ENCODE measurements around the gene C2CD4D.

Gene C2CD4D

DNA sequence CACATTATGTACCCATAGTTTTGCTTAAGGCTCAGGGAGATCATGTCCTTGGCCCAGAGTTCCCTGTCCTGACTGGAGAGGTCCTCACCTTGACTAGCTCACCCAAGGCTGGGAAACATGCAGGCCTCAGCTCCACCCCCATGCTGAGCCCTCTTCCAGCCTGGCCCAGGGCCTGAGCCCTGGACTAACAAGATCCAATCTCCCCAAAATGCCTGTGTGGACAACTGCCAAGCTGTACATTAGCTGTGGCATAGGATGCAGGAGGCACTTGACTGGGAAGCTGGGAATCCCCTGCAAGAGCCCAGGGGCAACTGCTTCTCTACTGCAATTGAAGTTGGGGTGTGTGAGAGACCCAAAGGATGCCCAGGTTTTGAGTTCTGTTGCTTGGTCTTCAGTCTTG lies 36.5 kb downstream of the C2CD4D start:
- no peaks in the 10 kb centered on the region for H3K79me2 ChIP-seq (ENCODE audit: insufficient read depth, low read length)
- no peak overlapping the region for H3K9ac ChIP-seq (ENCODE audit: low read depth, low read length)
- TF ChIP-seq EZH2 (IDR thresholded peaks at IDR 0.05; ENCODE audit: borderline replicate concordance, low read depth, low read length, severe bottlenecking), result no peak
- TF ChIP-seq, protein P1, sequence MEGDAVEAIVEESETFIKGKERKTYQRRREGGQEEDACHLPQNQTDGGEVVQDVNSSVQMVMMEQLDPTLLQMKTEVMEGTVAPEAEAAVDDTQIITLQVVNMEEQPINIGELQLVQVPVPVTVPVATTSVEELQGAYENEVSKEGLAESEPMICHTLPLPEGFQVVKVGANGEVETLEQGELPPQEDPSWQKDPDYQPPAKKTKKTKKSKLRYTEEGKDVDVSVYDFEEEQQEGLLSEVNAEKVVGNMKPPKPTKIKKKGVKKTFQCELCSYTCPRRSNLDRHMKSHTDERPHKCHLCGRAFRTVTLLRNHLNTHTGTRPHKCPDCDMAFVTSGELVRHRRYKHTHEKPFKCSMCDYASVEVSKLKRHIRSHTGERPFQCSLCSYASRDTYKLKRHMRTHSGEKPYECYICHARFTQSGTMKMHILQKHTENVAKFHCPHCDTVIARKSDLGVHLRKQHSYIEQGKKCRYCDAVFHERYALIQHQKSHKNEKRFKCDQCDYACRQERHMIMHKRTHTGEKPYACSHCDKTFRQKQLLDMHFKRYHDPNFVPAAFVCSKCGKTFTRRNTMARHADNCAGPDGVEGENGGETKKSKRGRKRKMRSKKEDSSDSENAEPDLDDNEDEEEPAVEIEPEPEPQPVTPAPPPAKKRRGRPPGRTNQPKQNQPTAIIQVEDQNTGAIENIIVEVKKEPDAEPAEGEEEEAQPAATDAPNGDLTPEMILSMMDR (IDR thresholded peaks at IDR 0.05; ENCODE audit: borderline replicate concordance, extremely low read depth, low read length, poor library complexity, severe bottlenecking), result no peak
- no peaks in the 10 kb centered on the region for H3K4me1 ChIP-seq (ENCODE audit: insufficient read depth, low read length)
- peaks cover 7% of the 10 kb centered on the region for H3K36me3 ChIP-seq (ENCODE audit: insufficient read depth, low read length)
- DNase-seq, result no peak
- no peaks in the 10 kb centered on the region for H3K27me3 ChIP-seq (ENCODE audit: insufficient read depth, low read length, poor library complexity)
- no peak for ATAC-seq (ENCODE audit: insufficient read depth, low read depth)
- H3K27ac ChIP-seq (ENCODE audit: low read length), result no peak overlapping the region
- H3K4me3 ChIP-seq (ENCODE audit: low read depth in 1 of 2, low read length in 2 of 2), result no peak overlapping the region
- no peak overlapping the region for H2AFZ ChIP-seq (ENCODE audit: low read depth, low read length)
- H3K4me2 ChIP-seq (ENCODE audit: insufficient read depth, low read length), result no peak overlapping the region
- H4K20me1 ChIP-seq (ENCODE audit: insufficient read depth, low read length), result no peaks in the 10 kb centered on the region
- no peaks in the 10 kb centered on the region for H3K9me3 ChIP-seq (ENCODE audit: insufficient read depth, low read length, severe bottlenecking)

GRCh38 chr1:151802372-151802771 lies 37.2 kb downstream of the C2CD4D start:
- H3K4me2 ChIP-seq (ENCODE audit: insufficient read depth, low read length), result no peak overlapping the region
- H4K20me1 ChIP-seq (ENCODE audit: insufficient read depth, low read length), result no peaks in the 10 kb centered on the region
- no peak for DNase-seq
- no peaks in the 10 kb centered on the region for H3K27me3 ChIP-seq (ENCODE audit: insufficient read depth, low read length, poor library complexity)
- no peaks in the 10 kb centered on the region for H3K4me1 ChIP-seq (ENCODE audit: insufficient read depth, low read length)
- no peak overlapping the region for H3K9ac ChIP-seq (ENCODE audit: low read depth, low read length)
- H3K4me3 ChIP-seq (ENCODE audit: low read depth in 1 of 2, low read length in 2 of 2), result no peak overlapping the region
- H3K36me3 ChIP-seq (ENCODE audit: insufficient read depth, low read length), result peaks cover 3% of the 10 kb centered on the region; the same call in 1 of the 2 replicates
- H3K27ac ChIP-seq (ENCODE audit: low read length), result no peak overlapping the region
- no peaks in the 10 kb centered on the region for H3K79me2 ChIP-seq (ENCODE audit: insufficient read depth, low read length)
- no peak for ATAC-seq (ENCODE audit: insufficient read depth, low read depth)
- no peak overlapping the region for H2AFZ ChIP-seq (ENCODE audit: low read depth, low read length)
- no peak for TF ChIP-seq EZH2 (IDR thresholded peaks at IDR 0.05; ENCODE audit: borderline replicate concordance, low read depth, low read length, severe bottlenecking)
- TF ChIP-seq, protein P1 (IDR thresholded peaks at IDR 0.05; ENCODE audit: borderline replicate concordance, extremely low read depth, low read length, poor library complexity, severe bottlenecking), result no peak
- no peaks in the 10 kb centered on the region for H3K9me3 ChIP-seq (ENCODE audit: insufficient read depth, low read length, severe bottlenecking)

GRCh38 chr1:151801846-151802245 lies 37.8 kb downstream of the C2CD4D start:
- no peak overlapping the region for H3K27ac ChIP-seq (ENCODE audit: low read length)
- no peak overlapping the region for H3K4me3 ChIP-seq (ENCODE audit: low read depth in 1 of 2, low read length in 2 of 2)
- no peaks in the 10 kb centered on the region for H3K4me1 ChIP-seq (ENCODE audit: insufficient read depth, low read length)
- ATAC-seq (ENCODE audit: insufficient read depth, low read depth), result no peak
- no peak for DNase-seq
- H3K36me3 ChIP-seq (ENCODE audit: insufficient read depth, low read length), result peaks cover 3% of the 10 kb centered on the region; the same call in 1 of the 2 replicates
- H3K79me2 ChIP-seq (ENCODE audit: insufficient read depth, low read length), result no peaks in the 10 kb centered on the region
- no peaks in the 10 kb centered on the region for H3K27me3 ChIP-seq (ENCODE audit: insufficient read depth, low read length, poor library complexity)
- no peak overlapping the region for H2AFZ ChIP-seq (ENCODE audit: low read depth, low read length)
- no peaks in the 10 kb centered on the region for H4K20me1 ChIP-seq (ENCODE audit: insufficient read depth, low read length)
- no peak overlapping the region for H3K4me2 ChIP-seq (ENCODE audit: insufficient read depth, low read length)
- no peak overlapping the region for H3K9ac ChIP-seq (ENCODE audit: low read depth, low read length)
- TF ChIP-seq EZH2 (IDR thresholded peaks at IDR 0.05; ENCODE audit: borderline replicate concordance, low read depth, low read length, severe bottlenecking), result no peak
- TF ChIP-seq, protein P1 (IDR thresholded peaks at IDR 0.05; ENCODE audit: borderline replicate concordance, extremely low read depth, low read length, poor library complexity, severe bottlenecking), result no peak
- H3K9me3 ChIP-seq (ENCODE audit: insufficient read depth, low read length, severe bottlenecking), result no peaks in the 10 kb centered on the region

Measured in DND-41 (cell line).